HG03139 (cell line): ENCODE results near the gene ELP1.

Experiments
- ATAC-seq: cut with Tn5 transposase; IDR thresholded peaks from one replicate; pipeline ENCODE4 v1.9.1; 2021; ENCODE audit not compliant: unreplicated experiment

ELP1 gene

GRCh38 chr9:108832179-108832500, 101.8 kb downstream of the ELP1 start:
- ATAC-seq: no peak

DNA sequence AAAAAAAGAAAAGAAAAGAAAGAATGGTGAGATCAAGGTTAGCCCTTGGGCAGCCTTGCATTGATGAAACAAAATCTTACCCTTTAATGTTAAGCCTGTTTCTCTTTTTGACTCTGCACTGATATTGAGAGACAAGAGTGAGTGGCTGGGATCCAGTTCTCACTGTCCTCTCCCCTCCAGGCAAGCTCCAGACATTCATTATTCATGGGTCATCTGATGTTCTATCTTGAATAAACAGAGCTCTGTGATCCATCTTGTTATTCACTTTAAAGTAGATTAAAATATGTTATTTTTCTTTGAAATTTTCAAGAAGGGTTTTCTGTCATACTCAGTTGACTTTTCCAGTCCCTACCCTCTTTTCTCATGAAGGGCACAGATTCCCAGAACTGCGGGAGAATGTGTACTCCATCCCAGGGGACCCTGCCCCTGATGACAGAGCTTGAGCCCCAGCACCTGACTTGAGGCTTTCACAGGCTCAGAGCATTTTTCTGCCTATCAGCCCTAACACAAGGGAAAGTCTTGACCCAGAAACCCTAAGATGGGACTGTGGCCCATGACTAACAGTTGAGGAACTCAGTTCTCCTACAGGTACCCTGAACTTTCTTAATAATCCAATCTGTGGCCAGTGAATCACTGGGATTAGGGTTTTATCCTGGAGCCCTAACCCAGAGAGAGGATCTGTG, 102.3 kb downstream of the ELP1 start:
- ATAC-seq: no peak

DNA sequence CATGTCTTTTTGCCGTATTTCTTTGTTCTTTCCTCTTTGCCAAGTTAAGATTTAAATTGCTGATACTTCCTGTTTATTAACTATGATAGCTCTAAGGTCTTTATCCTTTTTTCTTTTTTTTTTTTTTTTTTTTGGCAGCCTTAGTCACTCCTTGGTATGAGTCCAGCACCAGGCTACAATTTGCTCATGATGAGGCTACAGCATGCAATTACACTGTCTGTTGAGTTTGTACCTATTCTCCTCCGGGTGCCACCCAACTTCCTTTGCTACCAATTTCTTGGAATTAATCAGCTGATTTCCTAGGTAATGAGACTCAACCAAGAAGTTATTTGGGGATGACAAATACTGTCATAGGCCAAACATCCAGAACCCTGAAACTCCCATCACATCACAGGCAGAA, 103.7 kb downstream of the ELP1 start:
- no peak for ATAC-seq

DNA sequence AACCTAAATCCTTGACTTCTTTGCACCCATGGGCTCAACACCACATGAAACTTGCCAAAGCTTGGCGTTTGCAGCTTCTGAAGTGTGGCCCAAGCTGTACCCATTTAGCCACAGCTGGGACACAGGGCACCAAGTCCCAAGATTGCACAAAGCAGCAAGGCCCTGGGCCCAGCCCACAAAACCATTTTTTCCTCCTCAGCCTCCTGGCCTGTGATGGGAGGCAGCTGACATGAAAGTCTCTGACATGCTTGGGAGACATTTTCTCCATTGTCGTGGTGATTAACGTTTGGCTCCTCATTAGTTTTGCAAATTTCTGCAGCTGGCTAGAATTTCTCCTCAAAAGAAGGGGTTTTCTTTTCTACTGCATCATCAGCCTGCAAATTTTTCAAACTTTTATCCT, 110.1 kb downstream of the ELP1 start:
- no peak for ATAC-seq
